Activated gamma-delta T cell (primary cell): ENCODE data around the gene TMEM132C.
"Not testable (repeated sequence)": the region's sequence is repeated elsewhere in the genome, so short reads cannot be mapped to it uniquely, and the experiment has no call there.

Source experiments
- DNase-seq: peaks from one replicate; lab custom pipeline; 2025; lab: John Stamatoyannopoulos, UW

Gene TMEM132C

GRCh38 chr12:128557231-128557630, 290.3 kb downstream of the TMEM132C start:
- DNase-seq: no peak

- DNase-seq: no peak
These were observed 298.0 kb downstream of the TMEM132C start for GRCh38 chr12:128564956-128565355.

GRCh38 chr12:128567730-128568129, 300.8 kb downstream of the TMEM132C start:
- DNase-seq: no peak

- DNase-seq: no peak
These were observed 303.5 kb downstream of the TMEM132C start for GRCh38 chr12:128570191-128571065.

- no peak for DNase-seq
These were observed 305.2 kb downstream of the TMEM132C start for GRCh38 chr12:128571906-128572810.

GRCh38 chr12:128573907-128574306, 306.9 kb downstream of the TMEM132C start:
- DNase-seq: no peak

GRCh38 chr12:128578045-128578444, 311.1 kb downstream of the TMEM132C start:
- DNase-seq: no peak

GRCh38 chr12:128581321-128581761, 314.4 kb downstream of the TMEM132C start:
- DNase-seq: no peak

- no peak for DNase-seq
These were observed 316.5 kb downstream of the TMEM132C start for GRCh38 chr12:128583453-128583852.

- DNase-seq: no peak
These were observed 319.6 kb downstream of the TMEM132C start for GRCh38 chr12:128586451-128587029.

- DNase-seq: no peak
These were observed 320.9 kb downstream of the TMEM132C start for GRCh38 chr12:128587918-128588317.

- no peak for DNase-seq
These were observed 325.3 kb downstream of the TMEM132C start for GRCh38 chr12:128592220-128592744.

- DNase-seq: no peak
These were observed 327.6 kb downstream of the TMEM132C start for GRCh38 chr12:128594521-128594920.

- no peak for DNase-seq
These were observed 328.6 kb downstream of the TMEM132C start for GRCh38 chr12:128595609-128596008.

GRCh38 chr12:128600886-128601285, 333.9 kb downstream of the TMEM132C start:
- DNase-seq: no peak

- DNase-seq: no peak
These were observed 336.7 kb downstream of the TMEM132C start for GRCh38 chr12:128603573-128604115.

- DNase-seq: not testable (repeated sequence)
These were observed 337.2 kb downstream of the TMEM132C start for GRCh38 chr12:128604219-128604618.

GRCh38 chr12:128606051-128606450, 339.1 kb downstream of the TMEM132C start:
- no peak for DNase-seq

GRCh38 chr12:128606538-128606937, 339.6 kb downstream of the TMEM132C start:
- no peak for DNase-seq

- no peak for DNase-seq
These were observed 340.0 kb downstream of the TMEM132C start for GRCh38 chr12:128606970-128607369.

GRCh38 chr12:128607641-128608040, 340.7 kb downstream of the TMEM132C start:
- no peak for DNase-seq

- no peak for DNase-seq
These were observed 342.9 kb downstream of the TMEM132C start for GRCh38 chr12:128609861-128610260.
